Myocyte (in vitro differentiated cells): ENCODE results near the gene IPCEF1. TPM values are rescaled to one million over a fixed set of nuclear protein-coding genes. Genes with fewer than 3 reads are reported as not detected.

Experiments
- DNase-seq: peaks from one replicate; pipeline ENCODE4 v3.0.0-alpha.2; 2012; ENCODE audit warnings: low read depth
- total RNA-seq: library from RNA; depleted of rRNA; stranded (reverse); fragments of >200 nt; gene quantifications from 2 replicates; pipeline ENCODE4 v1.2.3, GENCODE V29; 2014

Gene IPCEF1
- total RNA-seq, 1 donor from 2014 or later, result not detected

- no peak for DNase-seq
Observed at GRCh38 chr6:154297210-154297609, 59.4 kb downstream of the IPCEF1 start.

GRCh38 chr6:154295733-154296132 is 60.9 kb downstream of the IPCEF1 start:
- DNase-seq, result no peak

- no peak for DNase-seq
Observed at GRCh38 chr6:154292855-154293519, 63.6 kb downstream of the IPCEF1 start.

GRCh38 chr6:154292066-154292465 is 64.5 kb downstream of the IPCEF1 start:
- DNase-seq, result no peak

GRCh38 chr6:154289818-154290508 is 66.6 kb downstream of the IPCEF1 start:
- DNase-seq, result no peak

GRCh38 chr6:154285826-154286225 is 70.8 kb downstream of the IPCEF1 start:
- no peak for DNase-seq

- no peak for DNase-seq
Observed at GRCh38 chr6:154284313-154284853, 72.2 kb downstream of the IPCEF1 start.

- DNase-seq, result no peak
Observed at GRCh38 chr6:154280521-154280920, 76.1 kb downstream of the IPCEF1 start.

- no peak for DNase-seq
Observed at GRCh38 chr6:154277629-154278017, 79.0 kb downstream of the IPCEF1 start.

- peak; percentile 41 for DNase-seq
Observed at GRCh38 chr6:154276810-154277628, 79.6 kb downstream of the IPCEF1 start.

GRCh38 chr6:154274168-154274567 is 82.4 kb downstream of the IPCEF1 start:
- DNase-seq, result no peak

GRCh38 chr6:154268486-154268885 is 88.1 kb downstream of the IPCEF1 start:
- no peak for DNase-seq

GRCh38 chr6:154267508-154268106 is 89.0 kb downstream of the IPCEF1 start:
- no peak for DNase-seq

- DNase-seq, result no peak
Observed at GRCh38 chr6:154266560-154267099, 90.0 kb downstream of the IPCEF1 start.

- no peak for DNase-seq
Observed at GRCh38 chr6:154261688-154262397, 94.8 kb downstream of the IPCEF1 start.

GRCh38 chr6:154258064-154258757 is 98.4 kb downstream of the IPCEF1 start:
- peak; percentile 80 for DNase-seq

GRCh38 chr6:154257067-154257466 is 99.5 kb downstream of the IPCEF1 start:
- DNase-seq, result peak; percentile 24

- DNase-seq, result no peak
Observed at GRCh38 chr6:154252678-154253077, 103.9 kb downstream of the IPCEF1 start.

GRCh38 chr6:154251116-154251515 is 105.5 kb downstream of the IPCEF1 start:
- DNase-seq, result no peak
